HG02870 (cell line): ENCODE measurements around the gene ZNF598.
"Not testable (repeated sequence)": the region's sequence is repeated elsewhere in the genome, so short reads cannot be mapped to it uniquely, and the experiment has no call there.

ENCODE experiments used
- ATAC-seq: cut with Tn5 transposase; IDR thresholded peaks from one replicate; pipeline ENCODE4 v1.9.1; 2021; ENCODE audit warnings: mild to moderate bottlenecking, moderate library complexity; ENCODE audit not compliant: unreplicated experiment

ZNF598 gene

DNA sequence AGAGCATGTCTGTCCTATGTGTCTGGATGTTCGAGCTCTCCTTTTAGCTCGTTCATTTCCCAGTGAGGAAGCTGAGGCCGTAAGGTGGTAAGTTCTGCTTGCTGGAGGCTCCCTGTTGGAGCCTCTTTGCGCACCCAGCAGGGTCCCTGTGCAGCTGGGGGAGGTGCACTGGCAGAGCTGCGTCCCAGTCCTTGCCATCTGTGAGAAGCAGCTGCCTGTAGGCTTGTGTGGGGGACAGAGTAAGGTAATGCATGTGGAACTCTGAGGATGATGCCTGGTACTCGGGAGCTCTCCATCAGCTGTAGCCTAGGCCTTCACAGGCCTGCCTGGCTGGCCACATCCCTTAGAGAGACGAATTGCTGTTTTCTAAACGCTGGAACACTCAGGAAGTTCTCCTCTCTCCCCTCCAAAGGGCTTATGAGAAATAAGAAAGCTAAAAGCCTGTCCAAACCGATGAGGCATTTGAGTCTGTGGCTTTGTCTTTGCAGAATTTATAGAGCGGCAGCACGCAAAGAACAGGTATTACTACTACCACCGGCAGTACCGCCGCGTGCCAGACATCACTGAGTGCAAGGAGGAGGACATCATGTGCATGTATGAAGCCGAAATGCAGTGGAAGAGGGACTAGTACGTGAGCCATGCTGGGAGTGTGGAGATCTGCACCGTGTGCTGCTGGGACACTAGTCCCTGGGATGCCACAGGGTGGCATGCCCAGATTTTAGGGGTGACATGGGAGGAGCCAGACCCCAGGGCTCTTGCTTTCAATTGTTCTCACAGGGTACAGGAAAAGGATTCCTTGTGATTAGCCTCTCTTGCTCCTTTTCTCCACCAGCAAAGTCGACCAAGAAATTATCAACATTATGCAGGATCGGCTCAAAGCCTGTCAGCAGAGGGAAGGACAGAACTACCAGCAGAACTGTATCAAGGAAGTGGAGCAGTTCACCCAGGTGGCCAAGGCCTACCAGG, 48.7 kb downstream of the ZNF598 start:
- ATAC-seq: no peak

DNA sequence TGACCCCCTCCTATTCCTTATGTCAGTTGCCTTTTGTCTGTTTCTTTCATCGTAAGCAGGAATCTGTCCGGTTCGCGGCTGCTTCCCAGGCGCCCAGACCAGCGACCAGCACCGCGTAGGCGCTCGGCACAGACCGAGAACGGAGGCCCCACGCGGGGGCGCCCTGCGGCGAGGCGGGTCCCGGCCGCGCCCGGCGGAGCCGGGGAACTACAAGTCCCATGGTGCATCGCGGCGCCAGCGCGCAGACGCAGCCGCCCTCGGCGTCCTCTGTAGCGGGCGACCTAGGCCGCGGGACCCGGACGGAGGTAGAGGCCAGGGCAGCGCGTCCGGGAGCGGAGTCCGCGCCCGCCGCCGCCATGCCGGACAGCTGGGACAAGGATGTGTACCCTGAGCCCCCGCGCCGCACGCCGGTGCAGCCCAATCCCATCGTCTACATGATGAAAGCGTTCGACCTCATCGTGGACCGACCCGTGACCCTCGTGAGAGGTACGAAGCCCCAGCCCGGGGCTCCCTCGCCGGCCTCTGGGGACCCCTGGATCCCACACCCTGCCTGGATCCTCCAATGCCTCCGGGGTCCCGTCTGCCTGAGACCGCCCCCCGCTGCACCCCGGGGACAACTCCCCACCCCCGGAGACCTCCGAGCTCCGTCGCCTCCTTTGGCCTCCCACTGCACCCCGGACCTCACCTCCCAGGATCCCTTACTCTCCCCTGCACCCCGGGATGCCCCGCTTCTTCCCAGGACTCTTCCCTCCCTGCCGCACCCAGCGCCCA, 50.2 kb downstream of the ZNF598 start, which contains the start of gene NDUFB10:
TSS of gene NDUFB10 (plus strand) at position 270 of the 771 bp plus-strand sequence. CDS start at position 357, 87 bp downstream.
- ATAC-seq: peak; percentile 45

DNA sequence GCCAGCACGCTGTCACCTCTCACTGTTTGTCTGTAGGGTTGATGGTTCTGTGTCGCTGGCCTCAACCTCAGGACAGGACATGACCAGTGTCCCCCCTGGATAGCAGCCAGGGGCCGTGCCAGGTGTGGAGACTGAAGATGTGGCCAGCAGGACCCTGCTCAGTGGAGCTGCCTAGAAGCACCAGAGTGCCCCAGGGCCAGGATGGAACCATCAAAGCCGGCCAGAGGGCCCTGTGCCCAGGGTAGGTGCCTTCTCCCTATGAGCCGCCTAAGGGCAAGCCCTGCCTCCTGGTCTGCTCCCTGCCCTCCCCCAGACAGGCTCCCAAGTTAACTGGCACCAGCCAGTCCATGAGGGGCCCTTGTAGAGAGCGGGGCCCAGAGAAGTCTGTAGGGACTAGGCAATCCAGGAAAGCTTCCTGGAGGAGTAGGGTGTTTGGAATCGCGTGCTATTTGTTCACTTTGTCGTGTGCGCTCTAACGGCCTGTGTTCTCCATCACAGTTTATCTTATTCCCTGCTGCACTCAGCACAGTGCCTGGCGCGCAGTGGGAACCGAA, 50.8 kb downstream of the ZNF598 start:
- no peak for ATAC-seq

DNA sequence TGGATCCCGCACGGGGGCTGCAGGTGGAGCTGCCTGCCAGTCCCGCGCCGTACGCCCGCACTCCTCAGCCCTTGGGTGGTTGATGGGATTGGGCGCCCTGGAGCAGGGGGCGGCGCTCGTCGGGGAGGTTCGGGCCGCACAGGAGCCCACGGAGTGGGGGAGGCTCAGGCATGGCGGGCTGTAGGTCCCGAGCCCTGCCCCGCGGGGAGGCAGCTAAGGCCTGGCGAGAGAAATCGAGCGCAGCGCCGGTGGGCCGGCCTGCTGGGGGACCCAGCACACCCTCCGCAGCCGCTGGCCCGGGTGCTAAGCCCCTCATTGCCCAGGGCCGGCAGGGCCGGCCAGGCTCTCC, 51.5 kb downstream of the ZNF598 start:
- ATAC-seq: not testable (repeated sequence)

DNA sequence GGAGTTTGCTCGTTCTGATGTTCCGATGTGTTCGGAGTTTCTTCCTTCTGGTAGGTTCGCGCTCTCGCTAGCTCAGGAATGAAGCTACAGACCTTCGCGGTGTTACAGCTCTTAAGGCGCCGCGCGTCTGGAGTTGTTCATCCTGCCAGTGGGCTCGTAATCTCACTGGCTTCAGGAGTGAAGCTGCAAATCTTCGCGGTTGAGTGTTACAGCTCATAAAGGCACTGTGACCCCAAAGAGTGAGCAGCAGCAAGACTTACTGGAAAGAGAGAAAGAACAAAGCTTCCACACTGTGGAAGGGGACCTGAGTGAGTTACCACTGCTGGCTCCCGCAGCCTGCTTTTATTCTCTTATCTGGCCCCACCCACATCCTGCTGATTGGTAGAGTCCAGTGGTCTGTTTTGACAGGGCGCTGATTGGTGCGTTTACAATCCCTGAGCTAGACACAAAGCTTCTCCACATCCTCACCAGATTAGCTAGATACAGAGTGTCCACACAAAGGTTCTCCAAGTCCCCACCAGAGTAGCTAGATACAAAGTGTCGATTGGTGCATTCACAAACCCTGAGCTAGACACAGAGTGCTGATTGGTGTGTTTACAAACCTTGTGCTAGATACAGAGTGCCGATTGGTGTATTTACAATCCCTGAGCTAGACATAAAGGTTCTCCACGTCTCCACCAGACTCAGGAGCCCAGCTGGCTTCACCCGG, 52.0 kb downstream of the ZNF598 start:
- ATAC-seq: not testable (repeated sequence)

DNA sequence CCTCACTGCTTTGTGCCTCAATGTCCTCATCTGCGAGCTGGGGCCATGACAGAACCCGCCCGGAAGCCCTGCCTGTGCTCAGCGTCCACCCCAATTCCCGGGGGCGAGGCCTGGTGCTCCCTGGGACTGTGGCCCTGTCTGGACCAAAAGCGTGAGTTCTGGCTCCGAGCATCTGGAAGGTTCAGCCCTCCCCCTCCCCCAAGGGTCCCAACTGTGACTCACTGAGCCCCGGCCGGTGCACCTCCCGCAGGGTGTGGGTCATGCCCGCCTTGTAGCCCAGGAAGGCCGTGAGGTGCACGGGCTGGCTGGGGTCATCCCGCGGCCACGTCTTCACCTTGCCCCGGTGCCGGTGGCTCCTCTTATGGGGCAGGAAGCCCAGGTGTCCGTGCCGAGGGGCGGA, 55.9 kb downstream of the ZNF598 start:
- ATAC-seq: no peak

DNA sequence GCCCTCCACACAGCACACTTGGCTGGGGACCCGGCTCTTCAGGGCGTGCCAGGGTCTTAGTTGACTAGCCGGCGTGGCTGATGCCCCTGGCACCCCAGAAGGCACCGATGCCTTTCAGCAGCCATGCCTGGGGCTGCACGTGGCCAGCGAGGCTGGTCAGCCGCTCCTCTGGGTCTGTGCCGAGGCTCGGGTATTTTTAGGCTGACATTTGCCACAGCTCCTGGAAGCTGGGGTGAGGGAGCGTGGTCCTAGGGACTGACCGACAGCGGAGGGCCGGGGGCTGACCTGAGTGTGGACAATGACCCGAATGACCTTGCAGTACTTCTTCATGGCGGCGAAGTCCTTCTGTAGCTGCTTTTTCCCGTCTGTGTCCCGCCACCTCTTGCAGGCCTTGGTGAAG, 59.1 kb downstream of the ZNF598 start:
- ATAC-seq: no peak

DNA sequence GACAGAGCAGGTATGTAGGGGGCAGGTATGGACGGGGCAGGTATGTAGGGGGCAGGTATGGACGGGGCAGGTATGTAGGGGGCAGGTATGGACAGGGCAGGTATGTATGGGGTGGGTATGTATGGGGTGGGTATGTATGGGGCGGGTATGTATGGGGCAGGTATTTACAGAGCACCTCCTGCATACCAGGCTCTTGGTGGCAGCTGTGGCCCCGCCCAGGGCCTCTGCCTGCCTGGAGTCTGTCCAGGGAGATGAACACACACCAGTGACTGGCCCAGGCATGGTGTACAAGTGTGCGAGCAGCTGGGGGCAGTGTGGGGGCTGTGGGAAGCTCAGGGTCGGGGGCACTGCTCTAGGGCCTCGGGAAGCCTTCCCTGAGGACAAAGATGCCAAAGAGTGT, 59.6 kb downstream of the ZNF598 start:
- no peak for ATAC-seq

DNA sequence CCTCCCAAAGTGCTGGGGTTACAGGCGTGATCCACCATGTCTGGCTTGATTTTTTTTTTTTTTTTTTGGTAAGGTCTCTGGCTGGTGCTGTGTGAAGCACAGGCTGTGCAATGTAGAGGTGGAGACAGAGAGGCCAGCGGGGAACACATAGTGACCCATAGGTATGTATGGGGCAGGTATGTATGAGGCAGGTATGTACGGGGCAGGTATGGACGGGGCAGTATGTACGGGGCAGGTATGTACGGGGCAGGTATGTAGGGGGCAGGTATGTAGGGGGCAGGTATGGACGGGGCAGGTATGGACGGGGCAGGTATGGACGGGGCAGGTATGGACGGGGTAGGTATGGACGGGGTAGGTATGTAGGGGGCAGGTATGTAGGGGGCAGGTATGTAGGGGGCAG, 60.1 kb downstream of the ZNF598 start:
- no peak for ATAC-seq
